Aorta (tissue), 5 donors: ENCODE data around the gene MAPK8IP3. TPM values are rescaled to one million over a fixed set of nuclear protein-coding genes. Genes with fewer than 3 reads are reported as not detected.

ENCODE experiments used
- ATAC-seq: fragments of 200-7000 bp; cut with Tn5 transposase; one replicate; pipeline ENCODE4 v1.9.1; 2022; ENCODE audit warnings: moderate library complexity; ENCODE audit not compliant: low FRiP score
- DNase-seq, 2 donors: peaks; one replicate each; pipeline ENCODE4 v3.0.0-alpha.2; 2020
- H3K27ac ChIP-seq, 2 donors: one replicate each; pipeline ENCODE4 v1.5.1; 2013; ENCODE audit warnings: low read length in 2 of 2, mild to moderate bottlenecking in 2 of 2, moderate library complexity in 2 of 2, control low read depth in 1 of 2, inconsistent platforms in 1 of 2, low read depth in 1 of 2
- H3K27me3 ChIP-seq, 2 donors: one replicate each; pipeline ENCODE4 v1.6.1; 2013; ENCODE audit warnings: control low read depth in 1 of 2, low read length in 1 of 2, mild to moderate bottlenecking in 1 of 2, moderate library complexity in 1 of 2; ENCODE audit not compliant: insufficient read depth in 2 of 2, control insufficient read depth in 1 of 2
- H3K36me3 ChIP-seq, 2 donors: one replicate each; pipeline ENCODE4 v1.6.1; 2013; ENCODE audit warnings: control low read depth in 1 of 2, low read length in 1 of 2, mild to moderate bottlenecking in 1 of 2; ENCODE audit not compliant: insufficient read depth in 2 of 2, control insufficient read depth in 1 of 2
- H3K4me1 ChIP-seq, 2 donors: one replicate each; pipeline ENCODE4 v1.6.1; 2013; ENCODE audit warnings: low read length in 2 of 2, control low read depth in 1 of 2, mild to moderate bottlenecking in 1 of 2, moderate library complexity in 1 of 2; ENCODE audit not compliant: insufficient read depth in 2 of 2, control insufficient read depth in 1 of 2
- H3K4me3 ChIP-seq, 2 donors: one replicate each; pipeline ENCODE4 v1.5.1; 2013; ENCODE audit warnings: low read length in 2 of 2, control low read depth in 1 of 2, mild to moderate bottlenecking in 1 of 2
- H3K9me3 ChIP-seq: one replicate; pipeline ENCODE4 v1.6.1; 2013; ENCODE audit warnings: mild to moderate bottlenecking, low read length; ENCODE audit not compliant: control insufficient read depth
- WGBS, 2 donors: extraction: QIAGEN DNeasy Blood & Tissue Kit; methylation state at CpG; one replicate each; pipeline ENCODE4 v1.1.7; 2013; 5-methylcytosine and 5-hydroxymethylcytosine counted together
- intact Hi-C, 2 donors: fragments of 100-400 bp; cut with DNase I; formaldehyde crosslinking; loops; one replicate each; pipeline versions ENCODE4 v1.14.2 to v1.15.0; 2022
- polyA plus RNA-seq, 2 donors: library from polyadenylated mRNA; stranded (reverse); fragments of 200-250 nt; gene quantifications; one replicate each; pipeline ENCODE4 v1.2.3, GENCODE V29; 2013
- total RNA-seq, 2 donors: library from RNA; stranded (reverse); fragmentation: NEBNext Ultra II Directional; extraction: Animal tissue kit (Norgen Biotek cat#: 25700); gene quantifications; one replicate each; pipeline ENCODE4 v1.2.1, GENCODE V29; 2021
- donor health status: healthy with polysubstance abuse.
- donor health status: Bipolar disorder and iron deficiency.
- donor health status: DM: no; HTN: no; CAD: no.
- donor health status: DM: no; HTN: no; CAD: no.
- donor health status: DM: yes; HTN: yes; CAD: no.

Gene MAPK8IP3
- total and polyA plus RNA-seq, 4 donors: 20.8 to 122 (median 84.2) TPM

- WGBS, 2 donors: 81% methylated on average over 34 of the region's 34 CpGs
- DNase-seq: peak in 1 of 2 donors; percentile 47
- Histone ChIP-seq H3K4me3 (no peak overlapping the region), H3K27ac (no peak overlapping the region), H3K4me1 (no peaks in the 10 kb centered on the region), H3K9me3 (no peaks in the 10 kb centered on the region), H3K27me3 (no peaks in the 10 kb centered on the region), H3K36me3 (peaks cover 0 to 7% of the 10 kb centered on the region in 2 donors)
- no peak for ATAC-seq
- intact Hi-C loops: no loop called here
Measured at GRCh38 chr16:1778200-1779179, 72.5 kb downstream of the MAPK8IP3 start.

- peaks cover 0 to 7% of the 10 kb centered on the region in 2 donors for H3K36me3 ChIP-seq
- ATAC-seq (no peak), DNase-seq (no peak)
- 77 to 79% methylated on average over 8 of the region's 8 CpGs for WGBS, 2 donors
- H3K9me3 ChIP-seq: no peaks in the 10 kb centered on the region
- no peak overlapping the region for H3K4me3 ChIP-seq
- no peaks in the 10 kb centered on the region for H3K4me1 ChIP-seq
- H3K27me3 ChIP-seq: no peaks in the 10 kb centered on the region
- intact Hi-C loops: no loop called here
- no peak overlapping the region for H3K27ac ChIP-seq
Measured at GRCh38 chr16:1779234-1779701, 73.3 kb downstream of the MAPK8IP3 start.

- no peaks in the 10 kb centered on the region for H3K9me3 ChIP-seq
- H3K27ac ChIP-seq: no peak overlapping the region
- no peak overlapping the region for H3K4me3 ChIP-seq
- H3K36me3 ChIP-seq: peaks cover 0 to 7% of the 10 kb centered on the region in 2 donors
- intact Hi-C loops: loop anchor here in 1 of 2 donors (5.0 kb wide), 2 partner anchors 47 to 473 kb away; partner anchors contain the start of genes FAHD1, HAGH and UBE2I
- H3K27me3 ChIP-seq: no peaks in the 10 kb centered on the region
- ATAC-seq (no peak), DNase-seq (peak in 1 of 2 donors; percentile 38)
- 75 to 79% methylated on average over 25 to 27 of the region's 27 CpGs for WGBS, 2 donors
- H3K4me1 ChIP-seq: no peaks in the 10 kb centered on the region
Measured at GRCh38 chr16:1779741-1780676, 74.0 kb downstream of the MAPK8IP3 start.

GRCh38 chr16:1780677-1781072, 74.7 kb downstream of the MAPK8IP3 start:
- 67 to 69% methylated on average over 6 of the region's 6 CpGs for WGBS, 2 donors
- Histone ChIP-seq H3K9me3 (no peaks in the 10 kb centered on the region), H3K4me3 (no peak overlapping the region), H3K4me1 (no peaks in the 10 kb centered on the region), H3K36me3 (peaks cover 0 to 7% of the 10 kb centered on the region in 2 donors), H3K27ac (no peak overlapping the region), H3K27me3 (no peaks in the 10 kb centered on the region)
- ATAC-seq (no peak), DNase-seq (peak in 1 of 2 donors; percentile 24)
- intact Hi-C loops: loop anchor here in 1 of 2 donors (5.0 kb wide), 2 partner anchors 47 to 473 kb away; partner anchors contain the start of genes FAHD1, HAGH and UBE2I

- DNase-seq: peak in 1 of 2 donors; percentile 50
- Histone ChIP-seq H3K4me3 (peak overlapping the region in 1 of 2 donors; percentile 77), H3K27me3 (no peaks in the 10 kb centered on the region), H3K27ac (no peak overlapping the region), H3K9me3 (no peaks in the 10 kb centered on the region), H3K36me3 (peaks cover 0 to 7% of the 10 kb centered on the region in 2 donors), H3K4me1 (no peaks in the 10 kb centered on the region)
- intact Hi-C loops: loop anchor here in 1 of 2 donors (5.0 kb wide), 2 partner anchors 46 to 474 kb away; partner anchors contain the start of genes FAHD1, HAGH and UBE2I
- WGBS, 2 donors: 58 to 59% methylated on average over 20 of the region's 20 CpGs
- ATAC-seq: no peak
Measured at GRCh38 chr16:1781254-1781653, 75.3 kb downstream of the MAPK8IP3 start.

- Histone ChIP-seq H3K4me3 (peak overlapping the region; percentile 68 to 77), H3K27ac (peak overlapping the region in 1 of 2 donors; percentile 34), H3K4me1 (no peaks in the 10 kb centered on the region), H3K27me3 (no peaks in the 10 kb centered on the region), H3K9me3 (no peaks in the 10 kb centered on the region), H3K36me3 (peaks cover 0 to 5% of the 10 kb centered on the region in 2 donors)
- intact Hi-C loops: loop anchor here in 1 of 2 donors (5.0 kb wide), 2 partner anchors 45 to 475 kb away; partner anchors contain the start of genes FAHD1, HAGH and UBE2I
- ATAC-seq (peak; percentile 6), DNase-seq (peak in 1 of 2 donors; percentile 64)
- WGBS, 2 donors: 1% methylated on average over 50 to 70 of the region's 70 CpGs
Measured at GRCh38 chr16:1781758-1782407, 75.9 kb downstream of the MAPK8IP3 start.

GRCh38 chr16:1782408-1783264, 76.6 kb downstream of the MAPK8IP3 start, which contains the start of the genes NUBP2 and SPSB3:
Gene NUBP2 (plus strand): TSS chr16:1782960. CDS start chr16:1783021, 61 bp downstream.
Gene SPSB3 (minus strand): TSS chr16:1782571. CDS start chr16:1781483, 1,088 bp downstream.
- intact Hi-C loops: loop anchor here in 1 of 2 donors (5.0 kb wide), 2 partner anchors 45 to 475 kb away; partner anchors contain the start of genes FAHD1, HAGH and UBE2I
- Histone ChIP-seq H3K4me1 (no peaks in the 10 kb centered on the region), H3K4me3 (peak within 1 kb of the TSS; percentile 77 to 81), H3K9me3 (no peaks in the 10 kb centered on the region), H3K36me3 (no peaks in the 10 kb centered on the region), H3K27ac (peak within 1 kb of the TSS in 1 of 2 donors; percentile 53), H3K27me3 (no peaks in the 10 kb centered on the region)
- peak; percentile 100 for DNase-seq
- 0% methylated on average over 69 to 102 of the region's 102 CpGs for WGBS, 2 donors
- ATAC-seq: peak; percentile 96
